Keratinocyte (primary cell): Measurements from ENCODE around the gene PRELID3B. TPM values are rescaled to one million over a fixed set of nuclear protein-coding genes. Genes with fewer than 3 reads are reported as not detected.
"Not testable (repeated sequence)": the region's sequence is repeated elsewhere in the genome, so short reads cannot be mapped to it uniquely, and the experiment has no call there.

Experiments
- DNase-seq: peaks from one replicate; pipeline ENCODE4 v3.0.0-alpha.2; 2011; ENCODE audit warnings: low read depth, missing footprints, low spot score
- FAIRE-seq: peaks from 2 replicates; lab custom pipeline; 2011; peaks lifted over from hg19 to GRCh38; lab: Jason Lieb, UNC
- H2AFZ ChIP-seq: 2 replicates; pipeline ENCODE4 v1.6.0; 2012; ENCODE audit warnings: low read length, control low read depth, inconsistent platforms; ENCODE audit not compliant: control insufficient read depth
- H3K27ac ChIP-seq: 2 replicates; pipeline ENCODE4 v1.5.1; 2011; ENCODE audit warnings: low read length; ENCODE audit not compliant: control insufficient read depth, insufficient read depth
- H3K27me3 ChIP-seq: 3 replicates; pipeline ENCODE4 v1.6.0; 2011; ENCODE audit warnings: low read length; ENCODE audit not compliant: control insufficient read depth, insufficient read depth; ENCODE audit errors: extremely low read depth
- H3K36me3 ChIP-seq, 2 experiments: 2 replicates in 1 of 2; 3 replicates in 1 of 2; pipeline ENCODE4 v1.5.1; 2011; ENCODE audit warnings: low read length in 2 of 2, mild to moderate bottlenecking in 1 of 2; ENCODE audit not compliant: control insufficient read depth in 2 of 2, insufficient read depth in 2 of 2; ENCODE audit errors: extremely low read depth in 1 of 2
- H3K4me1 ChIP-seq: 3 replicates; pipeline ENCODE4 v1.5.1; 2011; ENCODE audit warnings: low read length; ENCODE audit not compliant: control insufficient read depth, insufficient read depth; ENCODE audit errors: extremely low read depth
- H3K4me2 ChIP-seq: 3 replicates; pipeline ENCODE4 v1.6.0; 2011; ENCODE audit warnings: low read depth, low read length; ENCODE audit not compliant: control insufficient read depth, insufficient read depth; ENCODE audit errors: extremely low read depth
- H3K4me3 ChIP-seq, 3 experiments: fragments of 200-600 bp in 1 of 3; sonication (generic) in 1 of 3; 2 replicates in 2 of 3; 3 replicates in 1 of 3; pipeline ENCODE4 v1.5.1; 2011 to 2016; ENCODE audit warnings: low read length in 3 of 3, mild to moderate bottlenecking in 3 of 3, control low read depth in 2 of 3, inconsistent platforms in 1 of 3, low read depth in 1 of 3, mixed read lengths in 1 of 3, mixed run types in 1 of 3, moderate library complexity in 1 of 3; ENCODE audit not compliant: control insufficient read depth in 2 of 3, insufficient read depth in 2 of 3; ENCODE audit errors: extremely low read depth in 1 of 3
- H3K79me2 ChIP-seq: 2 replicates; pipeline ENCODE4 v1.6.0; 2012; ENCODE audit warnings: low read length; ENCODE audit not compliant: control insufficient read depth, insufficient read depth
- H3K9ac ChIP-seq: 3 replicates; pipeline ENCODE4 v1.6.0; 2011; ENCODE audit warnings: low read length; ENCODE audit not compliant: control insufficient read depth, insufficient read depth; ENCODE audit errors: extremely low read depth
- H3K9me1 ChIP-seq: 3 replicates; pipeline ENCODE4 v1.6.0; 2011; ENCODE audit warnings: low read length; ENCODE audit not compliant: control insufficient read depth, insufficient read depth; ENCODE audit errors: extremely low read depth
- H3K9me3 ChIP-seq: 2 replicates; pipeline ENCODE4 v1.5.1; 2012; ENCODE audit warnings: low read depth, low read length; ENCODE audit not compliant: control insufficient read depth
- H4K20me1 ChIP-seq: 3 replicates; pipeline ENCODE4 v1.6.0; 2011; ENCODE audit warnings: low read length; ENCODE audit not compliant: control insufficient read depth, insufficient read depth; ENCODE audit errors: extremely low read depth
- EZH2 ChIP-seq: IDR thresholded peaks from one replicate; pipeline ENCODE4 v1.6.1; 2012; ENCODE audit warnings: inconsistent platforms, mild to moderate bottlenecking, low read length, moderate library complexity
- dilution Hi-C: fragments of 300-500 bp; cut with MboI; formaldehyde crosslinking; loops from one replicate; pipeline ENCODE4 v1.7.0; 2020; ENCODE audit warnings: low sequenced_read_pairs; ENCODE audit not compliant: extremely low pct_ligation_motif_present
- polyA plus RNA-seq, 5 experiments: library from polyadenylated mRNA; depleted of rRNA in 3 of 5; stranded (reverse) in 3 of 5; stranded (forward) in 1 of 5; unstranded in 1 of 5; fragments of >200 nt; gene quantifications; 1 replicate in 1 of 5; 2 replicates in 3 of 5; 3 replicates in 1 of 5; pipeline versions ENCODE4 v1.2.1 to v1.2.3, GENCODE V29; 2011 to 2012; ENCODE audit warnings: missing spikeins in 2 of 5, low read depth in 1 of 5, low replicate concordance in 1 of 5
- TF ChIP-seq, protein P1 (sequence below), 3 experiments: IDR thresholded peaks in 1 of 3; conservative IDR thresholded peaks in 1 of 3; optimal IDR thresholded peaks in 1 of 3; 2 replicates in 2 of 3; 3 replicates in 1 of 3; pipeline versions ENCODE3 to v1.5.1; 2011; ENCODE audit warnings: low read length in 3 of 3, mild to moderate bottlenecking in 3 of 3, moderate library complexity in 2 of 3, control low read depth in 1 of 3, inconsistent platforms in 1 of 3; ENCODE audit not compliant: insufficient read depth in 2 of 3; ENCODE audit errors: extremely low read depth in 1 of 3

PRELID3B gene
- polyA plus RNA-seq, 1 donor (not counting 4 experiments of a cell fraction or from before 2014, with no cell fraction given), result 86.9 TPM

DNA sequence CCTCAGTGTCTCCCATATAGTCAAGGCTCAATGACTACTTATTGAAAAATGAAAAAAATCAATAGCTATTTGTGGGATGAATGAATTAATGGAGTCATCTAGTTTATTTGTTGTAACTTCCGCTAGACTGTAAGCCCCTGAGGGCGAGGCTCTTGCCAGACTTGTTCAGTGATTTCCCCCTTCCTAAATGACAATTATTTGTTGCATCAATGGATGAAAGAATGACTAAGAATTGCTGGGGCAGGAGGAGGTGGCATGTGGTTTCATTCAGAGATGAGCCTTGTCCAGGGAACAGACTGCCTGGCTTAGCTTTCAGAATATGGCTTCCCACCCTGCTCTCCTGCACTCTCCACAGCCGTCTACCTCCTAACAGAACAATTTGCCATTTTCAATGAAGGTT lies 1.1 kb upstream of the PRELID3B start:
- H3K9ac ChIP-seq, result no peak overlapping the region
- peak overlapping the region; percentile 90 for H3K4me2 ChIP-seq
- H3K4me1 ChIP-seq, result peaks cover 32% of the 10 kb centered on the region
- H3K36me3 ChIP-seq, result peaks cover 4 to 12% of the 10 kb centered on the region in 2 experiments
- TF ChIP-seq EZH2, result no peak
- H3K27me3 ChIP-seq, result no peaks in the 10 kb centered on the region
- H3K9me3 ChIP-seq, result no peaks in the 10 kb centered on the region
- DNase-seq, result no peak
- H2AFZ ChIP-seq, result peak overlapping the region; percentile 57
- peaks cover 4% of the 10 kb centered on the region for H3K9me1 ChIP-seq
- H3K27ac ChIP-seq, result no peak overlapping the region
- FAIRE-seq, result no peak
- H3K4me3 ChIP-seq, result no peak overlapping the region
- no peaks in the 10 kb centered on the region for H4K20me1 ChIP-seq
- peaks cover 39% of the 10 kb centered on the region for H3K79me2 ChIP-seq
- dilution Hi-C loops, result no loop called here

DNA sequence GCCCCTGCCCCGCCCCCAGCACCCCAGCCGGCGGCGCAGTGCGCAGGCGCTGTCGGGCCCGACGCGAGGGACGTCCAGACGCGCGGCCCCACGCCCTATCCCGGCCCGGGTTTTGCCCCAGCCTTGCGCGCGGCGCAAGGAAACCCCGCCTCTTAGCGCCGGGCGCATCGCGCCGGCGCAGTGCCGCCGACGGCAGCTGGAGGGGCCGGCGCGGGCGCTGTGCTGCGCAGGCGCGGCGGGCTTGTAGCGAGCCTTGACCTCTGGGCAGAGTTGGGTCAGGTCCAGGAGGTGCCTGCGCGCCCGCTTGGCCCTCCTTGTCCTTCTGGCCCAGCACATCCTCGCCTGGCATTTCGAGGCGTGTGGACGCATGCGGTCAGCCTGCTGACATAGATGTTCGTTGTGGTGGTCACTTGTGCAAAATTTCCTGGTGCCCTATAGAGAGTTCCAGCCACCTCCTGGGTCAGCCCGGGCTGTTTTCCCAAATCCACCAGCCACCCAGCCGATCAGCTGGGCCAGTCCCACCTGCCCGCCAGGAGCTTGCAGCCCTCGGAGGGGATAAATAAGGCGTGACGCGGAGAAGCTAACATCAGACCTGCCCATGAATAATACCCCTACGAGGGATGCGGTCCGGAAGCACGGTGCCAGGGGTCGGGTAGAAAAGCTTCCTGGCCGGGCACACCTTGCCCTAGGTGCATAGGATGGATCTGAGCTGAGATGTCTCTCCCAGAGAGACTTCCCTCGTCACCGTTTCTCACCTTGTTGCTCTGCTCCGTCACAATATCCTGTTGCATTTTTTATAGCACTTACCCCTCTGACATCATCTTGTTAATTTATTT lies 428 bp upstream of the PRELID3B start:
- Histone ChIP-seq H2AFZ (peak overlapping the region; percentile 96), H4K20me1 (no peaks in the 10 kb centered on the region), H3K4me2 (peak overlapping the region; percentile 90), H3K27me3 (no peaks in the 10 kb centered on the region), H3K36me3 (peaks cover 4 to 16% of the 10 kb centered on the region in 2 experiments), H3K9me3 (no peaks in the 10 kb centered on the region), H3K9me1 (peaks cover 4% of the 10 kb centered on the region), H3K4me1 (peaks cover 32% of the 10 kb centered on the region), H3K4me3 (peak overlapping the region; percentile 75 to 95 (median 85)), H3K79me2 (peaks cover 46% of the 10 kb centered on the region), H3K27ac (peak overlapping the region; percentile 58), H3K9ac (peak overlapping the region; percentile 86)
- DNase-seq, result peak; percentile 42
- dilution Hi-C loops, result no loop called here
- no peak for TF ChIP-seq EZH2
- TF ChIP-seq, protein P1, sequence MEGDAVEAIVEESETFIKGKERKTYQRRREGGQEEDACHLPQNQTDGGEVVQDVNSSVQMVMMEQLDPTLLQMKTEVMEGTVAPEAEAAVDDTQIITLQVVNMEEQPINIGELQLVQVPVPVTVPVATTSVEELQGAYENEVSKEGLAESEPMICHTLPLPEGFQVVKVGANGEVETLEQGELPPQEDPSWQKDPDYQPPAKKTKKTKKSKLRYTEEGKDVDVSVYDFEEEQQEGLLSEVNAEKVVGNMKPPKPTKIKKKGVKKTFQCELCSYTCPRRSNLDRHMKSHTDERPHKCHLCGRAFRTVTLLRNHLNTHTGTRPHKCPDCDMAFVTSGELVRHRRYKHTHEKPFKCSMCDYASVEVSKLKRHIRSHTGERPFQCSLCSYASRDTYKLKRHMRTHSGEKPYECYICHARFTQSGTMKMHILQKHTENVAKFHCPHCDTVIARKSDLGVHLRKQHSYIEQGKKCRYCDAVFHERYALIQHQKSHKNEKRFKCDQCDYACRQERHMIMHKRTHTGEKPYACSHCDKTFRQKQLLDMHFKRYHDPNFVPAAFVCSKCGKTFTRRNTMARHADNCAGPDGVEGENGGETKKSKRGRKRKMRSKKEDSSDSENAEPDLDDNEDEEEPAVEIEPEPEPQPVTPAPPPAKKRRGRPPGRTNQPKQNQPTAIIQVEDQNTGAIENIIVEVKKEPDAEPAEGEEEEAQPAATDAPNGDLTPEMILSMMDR (optimal IDR thresholded peaks at IDR 0.05 in 1 of 3, IDR thresholded peaks at IDR 0.05 in 1 of 3, conservative IDR thresholded peaks at IDR 0.05 in 1 of 3; ENCODE audit: extremely low read depth in 1 of 3, insufficient read depth in 2 of 3, low read length in 3 of 3), result no peak
- no peak for FAIRE-seq

DNA sequence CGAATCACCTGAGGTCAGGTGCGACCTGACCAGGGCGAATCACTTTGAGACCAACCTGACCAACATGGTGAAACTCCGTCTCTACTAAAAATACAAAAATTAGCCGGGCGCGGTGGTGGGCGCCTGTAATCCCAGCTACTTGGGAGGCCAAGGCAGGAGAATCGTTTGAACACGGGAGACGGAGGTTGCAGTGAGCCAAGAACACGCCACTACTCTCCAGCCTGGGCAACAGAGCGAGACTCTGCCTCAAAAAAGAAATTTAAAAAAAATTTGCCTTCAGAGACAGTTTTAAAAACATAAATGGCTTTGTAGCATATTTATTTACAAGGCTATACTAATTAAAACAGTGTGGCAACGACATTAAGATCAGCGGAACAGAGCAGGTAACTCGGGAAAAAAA lies 1.1 kb downstream of the PRELID3B start:
- H4K20me1 ChIP-seq, H3K27me3 ChIP-seq, DNase-seq, H3K9me1 ChIP-seq, FAIRE-seq, dilution Hi-C loops, H2AFZ ChIP-seq, H3K9me3 ChIP-seq: not testable (repeated sequence)
- Histone ChIP-seq H3K4me3 (peak overlapping the region; percentile 75 to 95 (median 85)), H3K9ac (peak overlapping the region; percentile 86), H3K79me2 (peaks cover 58% of the 10 kb centered on the region), H3K4me2 (peak overlapping the region; percentile 73), H3K36me3 (peaks cover 16 to 30% of the 10 kb centered on the region in 2 experiments), H3K4me1 (peaks cover 32% of the 10 kb centered on the region), H3K27ac (peak overlapping the region; percentile 80)
